ENCODE data around the gene RHOU. TPM values are rescaled to one million over a fixed set of nuclear protein-coding genes. Genes with fewer than 3 reads are reported as not detected.

The RHOU gene
- total and polyA plus RNA-seq, 5 donors: 5.2 to 15.1 (median 11.3) TPM

- 88% methylated on average over 4 of the region's 4 CpGs for WGBS
- H3K27me3 ChIP-seq (ENCODE audit: control insufficient read depth, insufficient read depth): no peaks in the 10 kb centered on the region
- intact Hi-C loops (cut with DNase I): no loop called here
- H3K9me3 ChIP-seq (ENCODE audit: control insufficient read depth, low read length): no peaks in the 10 kb centered on the region
- H3K4me3 ChIP-seq (ENCODE audit: low read length): no peak overlapping the region
- ATAC-seq (no peak), DNase-seq (no peak)
- H3K27ac ChIP-seq (ENCODE audit: low read length): no peak overlapping the region
- peaks cover 8% of the 10 kb centered on the region for H3K4me1 ChIP-seq (ENCODE audit: control insufficient read depth, insufficient read depth, low read length)
Observed at GRCh38 chr1:228777236-228777635, 42.0 kb downstream of the RHOU start.

- Histone ChIP-seq H3K27ac (ENCODE audit: low read length) (no peak overlapping the region), H3K4me1 (ENCODE audit: control insufficient read depth, insufficient read depth, low read length) (peaks cover 9% of the 10 kb centered on the region), H3K9me3 (ENCODE audit: control insufficient read depth, low read length) (no peaks in the 10 kb centered on the region), H3K4me3 (ENCODE audit: low read length) (no peak overlapping the region), H3K27me3 (ENCODE audit: control insufficient read depth, insufficient read depth) (no peaks in the 10 kb centered on the region)
- ATAC-seq (no peak), DNase-seq (no peak)
- intact Hi-C loops (cut with DNase I): no loop called here
- WGBS: 87% methylated on average over 1 of the region's 1 CpG
Observed at GRCh38 chr1:228778026-228778425, 42.7 kb downstream of the RHOU start.

GRCh38 chr1:228778466-228778865 lies 43.2 kb downstream of the RHOU start:
- Histone ChIP-seq H3K9me3 (ENCODE audit: control insufficient read depth, low read length) (no peaks in the 10 kb centered on the region), H3K4me1 (ENCODE audit: control insufficient read depth, insufficient read depth, low read length) (peaks cover 9% of the 10 kb centered on the region), H3K27me3 (ENCODE audit: control insufficient read depth, insufficient read depth) (no peaks in the 10 kb centered on the region), H3K27ac (ENCODE audit: low read length) (no peak overlapping the region), H3K4me3 (ENCODE audit: low read length) (no peak overlapping the region)
- DNase-seq (no peak), ATAC-seq (no peak)
- intact Hi-C loops (cut with DNase I): no loop called here
- WGBS: 80% methylated on average over 3 of the region's 3 CpGs

GRCh38 chr1:228778961-228779360 lies 43.7 kb downstream of the RHOU start:
- H3K4me3 ChIP-seq (ENCODE audit: low read length): no peak overlapping the region
- no peaks in the 10 kb centered on the region for H3K9me3 ChIP-seq (ENCODE audit: control insufficient read depth, low read length)
- DNase-seq: no peak
- no peak overlapping the region for H3K27ac ChIP-seq (ENCODE audit: low read length)
- no peak for ATAC-seq
- no peaks in the 10 kb centered on the region for H3K27me3 ChIP-seq (ENCODE audit: control insufficient read depth, insufficient read depth)
- intact Hi-C loops (cut with DNase I): no loop called here
- peaks cover 9% of the 10 kb centered on the region for H3K4me1 ChIP-seq (ENCODE audit: control insufficient read depth, insufficient read depth, low read length)

GRCh38 chr1:228781161-228781808 lies 46.0 kb downstream of the RHOU start:
- H3K27ac ChIP-seq (ENCODE audit: low read length): no peak overlapping the region
- H3K27me3 ChIP-seq (ENCODE audit: control insufficient read depth, insufficient read depth): no peaks in the 10 kb centered on the region
- 23% methylated on average over 8 of the region's 8 CpGs for WGBS
- peaks cover 9% of the 10 kb centered on the region for H3K4me1 ChIP-seq (ENCODE audit: control insufficient read depth, insufficient read depth, low read length)
- no peak overlapping the region for H3K4me3 ChIP-seq (ENCODE audit: low read length)
- peak; percentile 38 to 72 (median 62) for DNase-seq
- peak; percentile 65 to 80 for ATAC-seq
- intact Hi-C loops (cut with DNase I): no loop called here
- H3K9me3 ChIP-seq (ENCODE audit: control insufficient read depth, low read length): no peaks in the 10 kb centered on the region

GRCh38 chr1:228781809-228782661 lies 46.8 kb downstream of the RHOU start:
- Histone ChIP-seq H3K27ac (ENCODE audit: low read length) (no peak overlapping the region), H3K4me3 (ENCODE audit: low read length) (no peak overlapping the region), H3K27me3 (ENCODE audit: control insufficient read depth, insufficient read depth) (no peaks in the 10 kb centered on the region), H3K9me3 (ENCODE audit: control insufficient read depth, low read length) (no peaks in the 10 kb centered on the region), H3K4me1 (ENCODE audit: control insufficient read depth, insufficient read depth, low read length) (peaks cover 9% of the 10 kb centered on the region)
- ATAC-seq (peak in 1 of 2 donors; percentile 8), DNase-seq (no peak)
- intact Hi-C loops (cut with DNase I): no loop called here
- 64% methylated on average over 10 of the region's 10 CpGs for WGBS

GRCh38 chr1:228782662-228783417 lies 47.6 kb downstream of the RHOU start:
- DNase-seq: no peak
- Histone ChIP-seq H3K27ac (ENCODE audit: low read length) (no peak overlapping the region), H3K4me1 (ENCODE audit: control insufficient read depth, insufficient read depth, low read length) (peaks cover 9% of the 10 kb centered on the region), H3K27me3 (ENCODE audit: control insufficient read depth, insufficient read depth) (no peaks in the 10 kb centered on the region), H3K9me3 (ENCODE audit: control insufficient read depth, low read length) (no peaks in the 10 kb centered on the region), H3K4me3 (ENCODE audit: low read length) (no peak overlapping the region)
- ATAC-seq: peak; percentile 17 to 40
- WGBS: 81% methylated on average over 5 of the region's 5 CpGs
- intact Hi-C loops (cut with DNase I): no loop called here

GRCh38 chr1:228783418-228784040 lies 48.2 kb downstream of the RHOU start:
- peaks cover 9% of the 10 kb centered on the region for H3K4me1 ChIP-seq (ENCODE audit: control insufficient read depth, insufficient read depth, low read length)
- H3K4me3 ChIP-seq (ENCODE audit: low read length): no peak overlapping the region
- ATAC-seq (no peak), DNase-seq (no peak)
- no peak overlapping the region for H3K27ac ChIP-seq (ENCODE audit: low read length)
- intact Hi-C loops (cut with DNase I): no loop called here
- H3K9me3 ChIP-seq (ENCODE audit: control insufficient read depth, low read length): no peaks in the 10 kb centered on the region
- H3K27me3 ChIP-seq (ENCODE audit: control insufficient read depth, insufficient read depth): no peaks in the 10 kb centered on the region
- 87% methylated on average over 11 of the region's 11 CpGs for WGBS

GRCh38 chr1:228784181-228784580 lies 48.9 kb downstream of the RHOU start:
- Histone ChIP-seq H3K27me3 (ENCODE audit: control insufficient read depth, insufficient read depth) (no peaks in the 10 kb centered on the region), H3K27ac (ENCODE audit: low read length) (no peak overlapping the region), H3K4me1 (ENCODE audit: control insufficient read depth, insufficient read depth, low read length) (peaks cover 9% of the 10 kb centered on the region), H3K9me3 (ENCODE audit: control insufficient read depth, low read length) (no peaks in the 10 kb centered on the region), H3K4me3 (ENCODE audit: low read length) (no peak overlapping the region)
- ATAC-seq (no peak), DNase-seq (no peak)
- intact Hi-C loops (cut with DNase I): no loop called here
- 91% methylated on average over 3 of the region's 3 CpGs for WGBS

GRCh38 chr1:228785366-228786330 lies 50.4 kb downstream of the RHOU start:
- Histone ChIP-seq H3K27me3 (ENCODE audit: control insufficient read depth, insufficient read depth) (no peaks in the 10 kb centered on the region), H3K27ac (ENCODE audit: low read length) (no peak overlapping the region), H3K4me1 (ENCODE audit: control insufficient read depth, insufficient read depth, low read length) (peaks cover 9% of the 10 kb centered on the region), H3K9me3 (ENCODE audit: control insufficient read depth, low read length) (no peaks in the 10 kb centered on the region), H3K4me3 (ENCODE audit: low read length) (no peak overlapping the region)
- DNase-seq (no peak), ATAC-seq (no peak)
- 86% methylated on average over 15 of the region's 15 CpGs for WGBS
- intact Hi-C loops (cut with DNase I): no loop called here

Measured in right cardiac atrium (tissue), 5 donors.